Measurements from ENCODE around the gene GRAP2.
"Not testable (repeated sequence)": the region's sequence is repeated elsewhere in the genome, so short reads cannot be mapped to it uniquely, and the experiment has no call there.

Gene GRAP2

GRCh38 chr22:39871008-39871798 is 29.7 kb upstream of the GRAP2 start:
- no peak for DNase-seq (ENCODE audit: low spot score)
- TF ChIP-seq CTCF (IDR thresholded peaks at IDR 0.05; ENCODE audit: borderline replicate concordance, control extremely low read depth, extremely low read depth, insufficient read depth, missing control alignments), result no peak
- in situ Hi-C loops (cut with MboI; ENCODE audit: low sequenced_read_pairs, unreplicated experiment), result no loop called here

GRCh38 chr22:39872548-39872947 is 28.3 kb upstream of the GRAP2 start:
- in situ Hi-C loops (cut with MboI; ENCODE audit: low sequenced_read_pairs, unreplicated experiment), result no loop called here
- no peak for DNase-seq (ENCODE audit: low spot score)
- no peak for TF ChIP-seq CTCF (IDR thresholded peaks at IDR 0.05; ENCODE audit: borderline replicate concordance, control extremely low read depth, extremely low read depth, insufficient read depth, missing control alignments)

- no peak for TF ChIP-seq CTCF (IDR thresholded peaks at IDR 0.05; ENCODE audit: borderline replicate concordance, control extremely low read depth, extremely low read depth, insufficient read depth, missing control alignments)
- in situ Hi-C loops (cut with MboI; ENCODE audit: low sequenced_read_pairs, unreplicated experiment), result no loop called here
- no peak for DNase-seq (ENCODE audit: low spot score)
These were observed 26.9 kb upstream of the GRAP2 start for GRCh38 chr22:39873965-39874364.

- in situ Hi-C loops (cut with MboI; ENCODE audit: low sequenced_read_pairs, unreplicated experiment); DNase-seq (ENCODE audit: low spot score): not testable (repeated sequence)
These were observed 25.6 kb upstream of the GRAP2 start for GRCh38 chr22:39875176-39875885.

- in situ Hi-C loops (cut with MboI; ENCODE audit: low sequenced_read_pairs, unreplicated experiment), result no loop called here
- TF ChIP-seq CTCF (IDR thresholded peaks at IDR 0.05; ENCODE audit: borderline replicate concordance, control extremely low read depth, extremely low read depth, insufficient read depth, missing control alignments), result no peak
- no peak for DNase-seq (ENCODE audit: low spot score)
These were observed 23.6 kb upstream of the GRAP2 start for GRCh38 chr22:39877079-39877845.

GRCh38 chr22:39880722-39881121 is 20.2 kb upstream of the GRAP2 start:
- no peak for TF ChIP-seq CTCF (IDR thresholded peaks at IDR 0.05; ENCODE audit: borderline replicate concordance, control extremely low read depth, extremely low read depth, insufficient read depth, missing control alignments)
- no peak for DNase-seq (ENCODE audit: low spot score)
- in situ Hi-C loops (cut with MboI; ENCODE audit: low sequenced_read_pairs, unreplicated experiment), result no loop called here
